Measurements from ENCODE around the gene SP100. TPM values are rescaled to one million over a fixed set of nuclear protein-coding genes. Genes with fewer than 3 reads are reported as not detected.
"Not testable (repeated sequence)": the region's sequence is repeated elsewhere in the genome, so short reads cannot be mapped to it uniquely, and the experiment has no call there.

SP100 gene
- total RNA-seq, 1 donor from 2014 or later = 273 TPM

DNA sequence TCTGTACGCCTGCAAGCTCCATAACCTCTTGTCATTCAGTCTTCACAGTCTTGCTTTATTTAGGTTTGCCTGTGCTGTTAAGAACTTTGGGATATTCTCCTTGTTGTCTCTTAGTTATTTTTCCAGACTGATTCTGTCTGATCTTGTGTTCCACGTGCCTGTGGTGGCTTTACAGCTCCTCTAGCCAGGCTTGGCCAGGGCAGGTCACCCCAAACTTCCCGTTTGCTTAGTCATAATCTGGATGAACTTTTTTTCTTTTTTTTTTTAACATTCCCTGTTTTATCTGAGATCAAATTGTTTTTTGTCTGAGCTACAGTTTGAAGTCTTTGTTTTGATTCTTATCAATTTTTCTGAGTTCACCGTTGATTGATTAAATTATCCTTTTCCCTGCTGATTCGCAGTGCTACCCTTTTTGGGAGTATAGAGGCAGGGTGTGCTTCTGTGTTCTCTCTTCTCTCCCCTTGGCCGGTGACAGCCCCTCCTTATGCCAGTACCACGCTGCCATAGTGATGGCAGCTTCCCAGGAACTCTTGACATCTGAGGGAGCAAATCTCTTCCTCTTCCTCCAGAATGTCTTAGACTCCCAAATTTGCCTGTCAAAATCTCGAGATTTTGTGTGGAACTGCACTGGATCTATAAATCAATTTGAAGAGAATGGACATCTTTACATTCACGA, 2.5 kb downstream of the SP100 start:
- intact Hi-C loops (cut with micrococcal nuclease) = loop anchor here (5.0 to 10.0 kb wide), 3 partner anchors 34 to 376 kb away; partner anchors contain the start of gene CAB39

DNA sequence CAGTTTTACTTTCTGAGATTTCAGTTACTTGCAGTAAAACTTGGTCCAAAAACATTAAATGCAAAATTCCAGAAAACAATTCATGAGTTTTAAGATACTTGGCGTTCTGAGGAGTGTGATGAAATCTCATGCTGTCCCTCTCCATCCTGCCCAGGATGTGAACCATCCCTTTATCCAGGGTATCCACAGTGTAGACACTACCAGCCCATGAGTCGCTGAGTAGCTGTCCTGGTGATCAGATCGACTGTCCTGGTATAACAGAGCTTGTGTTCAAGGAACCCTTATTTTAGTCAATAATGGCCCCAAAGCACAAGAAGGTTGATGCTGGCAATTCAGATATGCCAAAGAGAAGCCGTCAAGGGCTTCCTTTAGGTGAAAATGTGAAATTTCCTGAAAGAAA, 3.2 kb downstream of the SP100 start:
- intact Hi-C loops (cut with micrococcal nuclease) = loop anchor here (5.0 to 10.0 kb wide), 3 partner anchors 33 to 376 kb away; partner anchors contain the start of gene CAB39

DNA sequence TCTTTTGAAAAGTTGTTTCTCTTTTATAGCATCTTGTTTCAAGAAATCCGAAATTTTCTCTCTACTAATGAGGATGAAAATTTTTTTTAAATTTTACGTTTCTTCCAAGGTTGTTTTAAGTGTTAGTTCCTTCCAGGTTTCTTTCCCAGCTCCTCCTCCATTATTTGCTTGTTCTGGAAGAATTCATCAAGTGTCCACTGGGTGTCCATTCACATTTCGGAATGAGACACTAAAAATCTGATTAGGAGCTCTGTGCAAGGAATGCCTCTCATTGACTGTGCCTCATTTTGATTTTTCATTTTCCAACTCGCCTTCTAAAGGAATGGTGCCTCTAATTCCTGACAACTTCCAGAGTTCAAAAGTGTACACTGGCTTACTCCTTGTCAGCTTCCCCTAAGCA, 6.1 kb downstream of the SP100 start:
- intact Hi-C loops (cut with micrococcal nuclease) = no loop called here

DNA sequence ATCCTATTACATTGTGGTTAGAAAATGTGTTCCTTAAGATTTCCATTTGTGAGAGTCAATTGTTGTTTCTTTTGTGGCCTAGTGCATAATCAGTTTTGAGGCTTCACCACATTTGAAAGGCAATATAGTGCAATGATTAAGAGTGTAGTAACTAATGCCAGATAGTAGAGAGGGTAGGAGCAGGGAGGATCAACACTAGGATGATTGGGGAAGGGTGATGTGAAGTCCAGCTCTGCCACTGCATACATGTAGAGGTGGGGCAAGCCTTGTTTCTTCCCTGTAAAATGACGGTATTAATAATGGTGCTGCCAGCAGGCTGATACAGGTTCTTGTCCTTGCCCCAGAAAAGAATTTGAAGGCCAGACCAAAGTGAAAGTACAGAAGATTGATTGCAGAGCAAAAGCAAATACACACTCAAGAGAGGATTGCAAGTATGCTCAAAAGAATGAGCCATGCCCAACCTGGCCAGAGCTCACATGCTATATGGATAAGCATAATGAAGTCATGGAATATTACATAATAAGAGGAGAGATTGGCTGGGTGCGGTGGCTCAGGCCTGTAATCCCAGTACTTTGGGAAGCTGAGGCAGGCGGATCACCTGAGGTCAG, 8.0 kb downstream of the SP100 start:
- intact Hi-C loops (cut with micrococcal nuclease) = no loop called here

DNA sequence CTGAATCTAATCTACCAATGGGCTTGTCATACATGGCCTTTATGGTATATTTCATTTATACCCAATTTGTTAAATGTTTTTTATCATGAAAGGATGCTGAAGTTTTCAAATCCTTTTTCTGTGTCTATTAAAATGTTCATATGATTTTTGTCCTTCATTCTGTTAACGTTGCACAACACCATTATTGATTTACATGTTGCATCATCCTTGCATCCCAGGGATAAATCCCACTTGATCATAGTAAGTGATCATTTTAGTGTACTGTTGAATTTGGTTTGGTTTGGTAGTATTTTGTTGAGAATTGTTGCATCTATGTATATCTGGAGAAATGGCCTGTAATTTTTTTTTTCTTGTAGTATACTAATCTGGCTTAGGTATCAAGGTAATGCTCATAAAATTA, 9.4 kb downstream of the SP100 start:
- intact Hi-C loops (cut with micrococcal nuclease) = no loop called here

DNA sequence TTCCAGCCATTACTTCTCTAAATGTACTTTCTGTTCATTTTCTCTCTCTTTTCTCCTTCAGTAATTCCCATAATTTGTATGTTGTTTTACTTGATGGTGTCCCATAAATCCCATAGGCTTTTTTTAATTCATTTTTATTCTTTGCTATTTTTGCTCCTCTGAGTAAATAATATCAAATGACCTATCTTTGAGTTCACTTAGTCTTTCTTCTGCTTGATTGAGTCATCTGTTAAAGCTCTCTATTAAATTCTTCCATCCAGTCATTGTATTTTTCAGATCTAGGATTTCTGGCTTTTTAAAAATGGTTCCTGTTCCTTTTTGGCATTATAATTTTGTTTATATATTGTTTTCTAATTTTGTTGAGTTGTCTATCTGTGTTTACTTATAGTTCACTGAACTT, 13.5 kb downstream of the SP100 start:
- intact Hi-C loops (cut with micrococcal nuclease) = no loop called here

DNA sequence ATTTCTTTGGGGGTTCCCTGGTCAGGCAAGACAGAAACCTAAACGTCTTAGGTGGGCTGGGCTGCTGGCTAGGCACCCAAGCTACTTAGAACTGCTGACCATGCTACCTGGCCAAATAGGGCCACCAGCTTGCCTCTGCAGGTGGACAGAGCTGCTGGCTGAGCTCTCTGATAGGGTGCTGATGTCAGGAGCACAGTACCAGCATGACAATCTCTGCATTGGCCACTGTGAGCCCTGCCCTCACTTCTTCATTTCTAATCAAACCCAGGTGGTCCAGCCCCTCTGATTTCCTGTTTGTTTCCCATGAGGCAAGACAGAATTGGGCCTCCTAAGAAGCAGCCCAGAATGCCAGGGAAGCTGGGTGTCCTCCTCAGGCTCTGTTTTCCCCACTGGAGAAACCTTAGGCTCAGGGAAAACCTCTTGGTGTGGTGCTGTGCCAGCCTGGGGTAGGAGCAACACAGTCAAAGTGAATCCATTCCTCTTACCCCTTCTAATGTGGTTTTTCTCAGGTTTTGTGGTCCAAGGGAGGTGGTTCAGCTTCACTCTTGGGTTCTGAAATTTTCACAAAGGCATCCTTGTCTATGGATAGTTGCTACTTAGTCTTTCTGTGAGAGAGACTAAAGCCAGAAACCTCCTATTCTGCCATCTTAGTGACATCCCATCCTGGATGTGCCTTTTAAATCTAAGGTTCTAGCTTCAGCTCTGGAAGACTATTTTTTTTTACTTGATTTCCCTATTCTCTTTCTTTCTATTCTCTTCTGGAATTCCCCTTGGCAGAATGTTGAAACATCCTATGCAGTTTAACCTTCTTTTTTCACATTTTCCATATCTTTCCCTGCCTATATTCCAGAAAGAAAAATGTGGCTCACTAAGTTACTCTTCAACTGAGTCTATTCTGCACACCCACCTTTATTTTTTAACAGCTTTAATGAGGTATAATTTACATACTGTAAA, 15.2 kb downstream of the SP100 start:
- intact Hi-C loops (cut with micrococcal nuclease) = no loop called here

DNA sequence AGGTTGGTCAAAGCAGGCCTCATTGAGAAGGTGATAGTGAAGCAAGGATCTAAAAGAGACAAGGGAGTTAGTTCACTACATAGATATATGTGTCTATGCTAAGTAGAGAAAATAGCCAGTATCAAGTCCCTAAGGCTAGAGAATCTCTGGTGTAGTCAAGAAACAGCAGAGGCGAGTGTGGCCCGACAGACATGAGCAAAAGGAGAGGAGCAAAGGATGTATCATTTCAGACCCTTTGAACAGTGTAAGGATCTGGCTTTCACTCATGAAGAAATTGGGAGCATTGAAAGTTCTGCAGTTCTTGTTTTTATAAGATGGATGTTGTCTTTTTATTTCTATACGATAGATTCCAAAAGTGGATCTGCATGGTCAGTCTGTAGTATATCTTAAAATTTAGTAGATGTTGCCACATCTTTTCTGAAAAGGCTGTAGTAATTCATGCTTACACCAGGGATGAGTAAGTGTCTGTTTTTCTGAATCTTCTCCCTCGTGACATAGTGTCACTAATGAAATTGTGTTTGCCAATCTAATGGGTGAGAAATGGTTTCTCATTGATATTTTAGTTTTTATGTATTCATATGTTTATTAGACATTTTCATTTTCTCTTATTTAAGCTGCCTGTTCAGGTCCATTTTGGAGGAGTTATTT, 18.8 kb downstream of the SP100 start:
- intact Hi-C loops (cut with micrococcal nuclease) = no loop called here

DNA sequence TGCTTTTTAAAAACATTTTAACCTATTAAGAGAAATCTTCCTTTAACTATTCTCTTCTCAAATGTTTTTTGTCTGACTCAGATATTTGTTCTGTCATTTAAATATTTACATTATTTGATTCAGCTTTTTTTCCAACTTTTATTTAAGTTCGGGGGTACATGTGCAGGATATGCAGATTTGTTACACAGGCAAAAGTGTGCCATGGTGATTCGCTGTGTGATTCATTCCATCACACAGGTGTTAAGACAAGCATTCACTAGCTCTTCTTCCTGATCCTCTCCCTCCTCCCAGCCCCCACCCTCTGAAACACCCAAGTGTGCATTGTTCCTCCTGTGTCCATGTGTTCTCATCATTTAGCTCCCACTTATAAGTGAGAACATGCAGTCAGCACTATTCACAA, 19.4 kb downstream of the SP100 start:
- intact Hi-C loops (cut with micrococcal nuclease) = no loop called here

DNA sequence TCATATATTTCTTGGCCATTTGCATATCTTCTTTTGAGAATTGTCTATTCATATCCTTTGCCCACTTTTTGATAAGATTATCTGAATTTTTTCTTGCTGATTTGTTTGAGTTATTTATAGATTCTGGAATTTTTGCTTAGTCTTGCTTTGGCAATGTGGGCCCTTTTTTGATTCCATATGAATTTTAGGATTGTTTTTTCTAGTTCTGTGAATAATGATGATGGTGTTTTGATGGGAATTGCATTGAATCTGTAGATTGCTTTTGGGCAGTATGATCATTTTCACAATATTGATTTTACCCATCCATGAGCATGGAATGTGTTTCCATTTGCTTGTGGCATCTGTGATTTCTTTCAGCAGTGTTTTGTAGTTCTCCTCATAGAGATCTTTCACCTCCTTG, 23.1 kb downstream of the SP100 start:
- intact Hi-C loops (cut with micrococcal nuclease) = not testable (repeated sequence)

DNA sequence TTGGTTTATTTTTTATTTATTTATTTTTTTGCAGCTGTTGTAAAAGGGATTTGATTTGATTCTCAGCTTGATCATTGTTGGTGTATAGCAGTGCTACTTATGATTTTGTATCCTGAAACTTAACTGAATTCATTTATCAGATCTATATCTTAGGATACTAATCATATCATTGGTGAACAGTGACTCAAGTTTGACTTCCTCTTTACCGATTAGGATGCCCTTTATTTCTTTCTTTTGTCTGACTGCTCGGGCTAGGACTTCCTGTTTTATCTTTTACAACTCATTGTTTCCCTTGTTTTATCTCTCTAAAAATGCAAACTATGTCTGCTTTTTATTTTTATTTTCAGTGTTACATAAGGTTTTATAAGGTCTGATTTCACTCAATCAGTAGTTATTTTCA, 23.6 kb downstream of the SP100 start:
- intact Hi-C loops (cut with micrococcal nuclease) = no loop called here

DNA sequence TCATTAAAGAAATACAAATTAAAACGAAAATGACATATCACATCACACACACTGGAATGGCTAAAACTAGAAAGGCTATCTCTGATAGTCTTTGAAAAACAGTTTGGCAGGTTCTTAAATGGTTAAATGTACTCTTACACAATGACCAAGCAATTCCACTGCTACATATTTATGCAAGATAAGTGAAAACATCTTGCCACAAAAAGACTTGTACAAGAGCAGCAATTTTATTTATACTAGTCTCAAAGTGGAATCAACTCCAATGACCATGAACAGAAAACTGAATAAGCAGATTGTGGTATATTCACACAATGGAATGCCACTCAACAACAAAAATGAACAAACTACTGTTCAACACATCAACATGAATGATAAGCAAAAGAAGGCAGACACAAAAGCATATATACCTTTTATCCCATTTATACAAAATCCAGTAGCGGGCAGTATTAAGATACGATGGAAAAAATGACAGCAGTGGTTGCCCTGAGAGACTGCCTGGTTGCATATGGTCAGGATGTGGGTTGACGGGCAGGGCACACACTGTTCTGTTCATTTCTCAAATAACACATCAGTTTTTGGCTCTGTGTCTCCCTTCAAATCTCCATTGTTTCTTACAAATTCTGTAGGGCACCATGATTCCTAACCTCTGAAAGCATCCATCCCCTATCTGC, 25.4 kb downstream of the SP100 start:
- intact Hi-C loops (cut with micrococcal nuclease) = loop anchor here (2.0 to 10.0 kb wide), 3 partner anchors 21 to 217 kb away; partner anchors contain the start of gene SP140

DNA sequence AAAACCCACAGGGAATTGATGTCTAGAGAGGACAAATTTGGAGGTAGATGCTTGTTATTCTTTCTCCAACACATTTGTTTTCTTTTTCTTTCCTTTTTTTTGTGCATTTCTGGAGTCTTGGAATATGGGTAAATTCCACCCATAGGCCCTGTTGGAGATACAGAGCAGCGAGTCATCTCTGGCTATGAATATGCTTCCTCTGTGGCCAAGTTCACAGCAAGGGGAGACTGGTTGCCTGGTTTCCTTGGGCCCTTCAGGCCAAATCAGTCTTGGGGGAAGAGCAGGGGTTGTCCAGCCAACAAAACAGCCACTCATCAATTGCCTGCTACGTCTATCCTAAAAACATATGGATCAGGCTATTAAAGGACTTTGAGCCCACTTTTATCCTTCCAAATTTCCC, 27.5 kb downstream of the SP100 start:
- intact Hi-C loops (cut with micrococcal nuclease) = loop anchor here (10.0 kb wide), 2 partner anchors 171 to 219 kb away; partner anchors contain the start of gene SP140

DNA sequence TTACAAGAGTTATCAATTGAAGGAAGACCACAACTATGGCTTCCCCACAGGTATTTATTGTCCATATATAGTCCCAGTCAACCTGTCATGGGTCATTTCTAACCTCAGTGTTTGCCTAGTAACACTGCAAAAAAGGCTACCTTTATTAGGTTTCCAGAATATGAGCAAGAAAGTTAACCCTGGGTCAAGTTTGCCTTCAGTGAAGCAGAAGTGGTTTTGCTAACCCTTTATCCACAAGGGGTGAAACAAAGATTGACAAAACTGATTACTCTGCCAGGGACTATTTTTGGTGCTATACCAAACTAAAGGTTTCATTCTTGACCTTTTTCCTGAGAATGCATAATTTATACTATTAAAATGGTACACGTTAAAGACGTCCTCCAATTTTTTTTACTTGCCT, 28.8 kb downstream of the SP100 start:
- intact Hi-C loops (cut with micrococcal nuclease) = loop anchor here (10.0 kb wide), 2 partner anchors 170 to 220 kb away; partner anchors contain the start of gene SP140

DNA sequence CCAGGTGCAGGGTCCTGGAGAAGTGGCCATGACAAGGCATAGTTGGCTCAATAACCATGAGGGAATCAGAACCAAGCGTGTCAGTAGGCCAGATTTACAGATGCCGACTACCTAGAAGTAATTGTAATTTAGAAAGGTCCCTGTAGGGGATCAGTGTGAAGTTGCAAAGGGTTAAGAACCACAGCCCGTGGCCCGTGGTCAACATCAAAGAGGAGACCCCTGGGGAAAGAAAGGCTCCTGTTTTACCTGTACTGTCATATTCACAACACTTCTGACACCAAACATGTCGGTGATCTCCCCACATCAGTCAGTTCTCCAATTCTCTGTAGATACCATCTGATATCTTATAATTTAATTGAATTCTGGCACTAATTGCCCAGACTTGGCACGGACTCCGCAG, 31.0 kb downstream of the SP100 start:
- intact Hi-C loops (cut with micrococcal nuclease) = loop anchor here (10.0 kb wide), 2 partner anchors 168 to 222 kb away; partner anchors contain the start of gene SP140

DNA sequence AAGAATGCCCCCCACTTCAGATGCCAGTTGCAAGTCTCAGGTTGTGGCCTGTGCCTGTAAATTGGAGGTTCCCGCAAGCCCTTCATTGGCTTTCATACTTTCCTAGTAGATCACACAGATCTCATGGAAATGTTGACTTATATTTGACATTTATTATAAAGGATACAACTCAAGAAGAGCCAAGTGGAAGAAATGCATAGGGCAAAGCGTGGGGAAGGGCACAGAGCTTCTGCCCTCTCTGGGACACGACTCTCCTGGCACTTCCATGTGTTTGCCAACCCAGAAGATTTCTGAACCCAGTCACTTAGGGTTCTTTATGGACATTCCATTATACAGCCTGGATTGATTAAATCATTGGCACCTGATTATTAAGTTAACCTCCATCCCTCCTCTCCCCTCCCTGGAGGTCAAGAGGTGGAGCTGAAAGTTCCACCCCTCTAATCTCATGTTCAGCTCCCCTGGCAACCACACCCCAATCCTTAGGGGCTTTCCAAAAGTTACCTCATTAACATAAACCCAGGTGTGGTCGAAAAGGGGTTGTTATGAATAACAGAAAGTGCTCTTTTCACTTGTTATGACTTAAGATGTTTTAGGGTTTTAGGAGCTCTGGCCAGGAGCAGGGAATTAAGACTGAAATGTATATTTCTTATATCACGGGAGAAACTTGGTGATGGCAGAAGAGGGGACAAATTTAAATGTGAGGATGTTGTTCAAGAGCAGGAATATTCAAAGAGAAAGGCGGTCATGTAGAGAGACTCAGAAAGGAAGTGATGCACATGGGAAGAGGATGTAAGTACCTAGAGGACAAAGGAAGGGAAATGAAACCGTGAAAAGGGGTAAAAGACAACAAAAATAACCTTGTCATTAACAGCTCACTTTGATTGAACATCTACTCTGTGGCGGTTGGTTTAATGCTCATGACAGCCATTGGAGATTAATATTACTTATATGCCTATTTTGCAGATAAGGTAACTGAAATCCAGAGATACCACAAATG, 31.8 kb downstream of the SP100 start:
- intact Hi-C loops (cut with micrococcal nuclease) = loop anchor here (10.0 kb wide), 2 partner anchors 167 to 223 kb away; partner anchors contain the start of gene SP140

DNA sequence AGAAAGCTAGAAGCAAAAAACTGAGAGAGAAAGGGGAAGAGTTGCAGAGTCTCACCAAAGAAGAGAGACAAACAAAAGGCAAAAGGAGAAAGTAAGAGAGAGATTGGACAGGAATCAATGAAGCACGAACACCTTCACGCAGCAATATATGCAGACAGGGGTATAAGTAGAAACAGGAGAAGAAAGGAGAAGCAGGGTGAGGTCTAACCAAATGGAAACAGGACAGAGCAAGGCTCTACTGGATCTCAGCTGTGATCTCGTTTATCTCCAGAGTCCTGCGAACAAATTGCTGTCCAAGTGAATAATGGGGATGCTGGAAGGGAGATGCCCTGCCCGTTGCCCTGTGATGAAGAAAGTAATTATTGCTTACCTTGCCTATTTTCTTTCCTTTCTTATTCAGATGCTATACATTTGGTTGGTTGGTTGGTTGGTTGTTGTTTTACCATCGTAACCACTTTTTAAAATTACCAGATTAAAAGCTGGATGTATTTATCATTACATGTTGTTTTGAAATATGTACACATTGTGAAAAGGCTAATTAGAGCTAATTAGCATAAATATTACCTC, 34.0 kb downstream of the SP100 start:
- intact Hi-C loops (cut with micrococcal nuclease) = loop anchor here (5.0 to 10.0 kb wide), 4 partner anchors 33 to 345 kb away; partner anchors contain the start of genes SP100 and SP140

DNA sequence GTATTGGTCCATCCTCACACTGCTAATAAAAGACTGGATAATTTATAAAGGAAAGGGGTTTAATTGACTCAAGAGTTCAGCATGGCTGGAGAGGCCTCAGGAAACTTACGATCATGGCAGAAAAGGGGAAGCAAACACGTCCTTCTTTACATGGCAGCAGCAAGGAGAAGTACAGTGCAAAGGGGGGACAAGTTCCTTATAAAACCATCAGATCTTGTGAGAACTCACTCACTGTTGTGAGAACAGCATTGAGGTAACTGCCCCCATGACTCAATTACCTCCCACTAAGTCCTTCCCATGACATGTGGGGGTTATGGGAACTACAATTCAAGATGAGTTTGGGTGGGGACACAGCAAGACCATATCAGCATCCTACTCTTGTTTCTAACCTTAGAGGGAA, 37.0 kb downstream of the SP100 start:
- intact Hi-C loops (cut with micrococcal nuclease) = loop anchor here (5.0 to 10.0 kb wide), 2 partner anchors 36 to 342 kb away; partner anchors contain the start of gene SP100

Measured in T-helper 2 cell treated with Interferon-gamma antibody and Interleukin-4, amounts not matched to agents 100 ng/mL and 5 ng/mL, for 36 hours (primary cell).